Endodermal cell (in vitro differentiated cells): ENCODE data around the gene R3HCC1L. TPM values are rescaled to one million over a fixed set of nuclear protein-coding genes. Genes with fewer than 3 reads are reported as not detected.

Source experiments
- DNase-seq: peaks from one replicate; pipeline ENCODE4 v3.0.0-alpha.2; 2017
- H3K27ac ChIP-seq: 2 replicates; pipeline ENCODE4 v1.5.1; 2013; ENCODE audit warnings: mild to moderate bottlenecking, low read depth, low read length, moderate library complexity
- H3K27me3 ChIP-seq: 2 replicates; pipeline ENCODE4 v1.6.1; 2013; ENCODE audit warnings: mild to moderate bottlenecking, low read length, moderate library complexity; ENCODE audit not compliant: insufficient read depth, control insufficient read depth, poor library complexity, severe bottlenecking
- H3K36me3 ChIP-seq: 2 replicates; pipeline ENCODE4 v1.7.0; 2013; ENCODE audit warnings: mild to moderate bottlenecking, low read length, moderate library complexity; ENCODE audit not compliant: control insufficient read depth, insufficient read depth
- H3K4me1 ChIP-seq: one replicate; pipeline ENCODE4 v1.7.0; 2013; ENCODE audit warnings: low read length; ENCODE audit not compliant: control insufficient read depth, insufficient read depth
- H3K4me3 ChIP-seq: 2 replicates; pipeline ENCODE4 v1.5.1; 2013; ENCODE audit warnings: mild to moderate bottlenecking, low read length, moderate library complexity
- H3K9ac ChIP-seq: 2 replicates; pipeline ENCODE4 v1.6.1; 2013; ENCODE audit warnings: mild to moderate bottlenecking, low read length, moderate library complexity; ENCODE audit not compliant: poor library complexity, severe bottlenecking; ENCODE audit errors: extremely low read depth
- H3K9me3 ChIP-seq: 2 replicates; pipeline ENCODE4 v1.6.1; 2013; ENCODE audit warnings: mild to moderate bottlenecking, low read length, moderate library complexity; ENCODE audit not compliant: control insufficient read depth
- H3K27ac Mint-ChIP-seq: 2 replicates; pipeline ENCODE4 v1.8.0; 2020; ENCODE audit warnings: mixed read lengths
- H3K27me3 Mint-ChIP-seq: 2 replicates; pipeline ENCODE4 v1.8.0; 2021; ENCODE audit warnings: mild to moderate bottlenecking, mixed read lengths; ENCODE audit not compliant: insufficient read depth
- H3K36me3 Mint-ChIP-seq: 2 replicates; pipeline ENCODE4 v1.8.0; 2020; ENCODE audit warnings: low read depth, mixed read lengths
- H3K4me1 Mint-ChIP-seq: 2 replicates; pipeline ENCODE4 v1.8.0; 2020; ENCODE audit warnings: mixed read lengths
- H3K4me3 Mint-ChIP-seq: 2 replicates; pipeline ENCODE4 v1.8.0; 2020; ENCODE audit warnings: mild to moderate bottlenecking, moderate library complexity, mixed read lengths
- H3K9me3 Mint-ChIP-seq: 2 replicates; pipeline ENCODE4 v1.8.0; 2020; ENCODE audit warnings: mild to moderate bottlenecking, mixed read lengths
- CTCF ChIP-seq: fragments of 200-600 bp; sonication (generic); conservative IDR thresholded peaks from 2 replicates; pipeline ENCODE4 v1.5.0; 2021; ENCODE audit warnings: antibody characterized with exemption, mild to moderate bottlenecking
- WGBS, 2 experiments: methylation state at CpG; one replicate each; pipeline versions ENCODE4 v1.1.5 to v1.1.7; 2013; ENCODE audit warnings: missing lambda C conversion rate in 2 of 2, mixed read lengths in 1 of 2; ENCODE audit not compliant: insufficient coverage in 1 of 2, insufficient read length in 1 of 2; 5-methylcytosine and 5-hydroxymethylcytosine counted together
- total RNA-seq, 2 donors: library from RNA; stranded (reverse); fragmentation: NEBNext Ultra II Directional in 1 of 2; extraction: Animal tissue kit (Norgen Biotek cat#: 25700) in 1 of 2; gene quantifications; 2 replicates in 1 of 2; 3 replicates in 1 of 2; pipeline ENCODE4 v1.2.1, GENCODE V29; 2021

The R3HCC1L gene
- total RNA-seq, 2 donors from 2014 or later = 16.1 to 18.1 TPM

- no peak overlapping the region for H3K4me3 ChIP-seq
- no peak overlapping the region for H3K9ac ChIP-seq
- H3K36me3 Mint-ChIP-seq = peaks cover 21% of the 10 kb centered on the region
- no peak overlapping the region for H3K4me3 Mint-ChIP-seq
- H3K9me3 Mint-ChIP-seq = no peaks in the 10 kb centered on the region
- H3K27me3 ChIP-seq = no peaks in the 10 kb centered on the region
- no peak for TF ChIP-seq CTCF
- peaks cover 3% of the 10 kb centered on the region for H3K4me1 ChIP-seq
- no peaks in the 10 kb centered on the region for H3K27me3 Mint-ChIP-seq
- no peak for DNase-seq
- H3K4me1 Mint-ChIP-seq = peaks cover 11% of the 10 kb centered on the region
- WGBS, 2 experiments = 92 to 100% methylated on average over 1 of the region's 2 CpGs
- H3K27ac Mint-ChIP-seq = no peak overlapping the region
- no peaks in the 10 kb centered on the region for H3K9me3 ChIP-seq
- no peak overlapping the region for H3K27ac ChIP-seq
- H3K36me3 ChIP-seq = peaks cover 20% of the 10 kb centered on the region
These were observed 32.7 kb downstream of the R3HCC1L start for GRCh38 chr10:98167191-98167590.

GRCh38 chr10:98168147-98168546, 33.7 kb downstream of the R3HCC1L start:
- 65 to 87% methylated on average over 4 to 6 of the region's 7 CpGs for WGBS, 2 experiments
- H3K9me3 Mint-ChIP-seq = no peaks in the 10 kb centered on the region
- Histone ChIP-seq H3K27me3 (no peaks in the 10 kb centered on the region), H3K4me1 (peaks cover 3% of the 10 kb centered on the region), H3K36me3 (peaks cover 20% of the 10 kb centered on the region), H3K27ac (no peak overlapping the region), H3K9me3 (no peaks in the 10 kb centered on the region), H3K9ac (no peak overlapping the region), H3K4me3 (no peak overlapping the region)
- peaks cover 20% of the 10 kb centered on the region for H3K36me3 Mint-ChIP-seq
- H3K27me3 Mint-ChIP-seq = no peaks in the 10 kb centered on the region
- H3K4me1 Mint-ChIP-seq = peaks cover 14% of the 10 kb centered on the region
- TF ChIP-seq CTCF = no peak
- H3K4me3 Mint-ChIP-seq = no peak overlapping the region
- H3K27ac Mint-ChIP-seq = no peak overlapping the region
- DNase-seq = no peak

GRCh38 chr10:98168766-98169165, 34.3 kb downstream of the R3HCC1L start:
- Histone ChIP-seq H3K27me3 (no peaks in the 10 kb centered on the region), H3K4me3 (no peak overlapping the region), H3K4me1 (peaks cover 3% of the 10 kb centered on the region), H3K36me3 (peaks cover 20% of the 10 kb centered on the region), H3K9ac (no peak overlapping the region), H3K9me3 (no peaks in the 10 kb centered on the region), H3K27ac (no peak overlapping the region)
- Mint-ChIP-seq H3K36me3 (peaks cover 16% of the 10 kb centered on the region), H3K4me1 (peaks cover 15% of the 10 kb centered on the region), H3K4me3 (no peak overlapping the region), H3K27me3 (no peaks in the 10 kb centered on the region), H3K27ac (no peak overlapping the region), H3K9me3 (no peaks in the 10 kb centered on the region)
- WGBS, 2 experiments = 75 to 89% methylated on average over 2 to 3 of the region's 3 CpGs
- TF ChIP-seq CTCF = no peak
- DNase-seq = no peak
